ENCODE results near the gene THRB. TPM values are rescaled to one million over a fixed set of nuclear protein-coding genes. Genes with fewer than 3 reads are reported as not detected.

The THRB gene
- total RNA-seq, 1 experiment from 2014 or later = 5.8 TPM

DNA sequence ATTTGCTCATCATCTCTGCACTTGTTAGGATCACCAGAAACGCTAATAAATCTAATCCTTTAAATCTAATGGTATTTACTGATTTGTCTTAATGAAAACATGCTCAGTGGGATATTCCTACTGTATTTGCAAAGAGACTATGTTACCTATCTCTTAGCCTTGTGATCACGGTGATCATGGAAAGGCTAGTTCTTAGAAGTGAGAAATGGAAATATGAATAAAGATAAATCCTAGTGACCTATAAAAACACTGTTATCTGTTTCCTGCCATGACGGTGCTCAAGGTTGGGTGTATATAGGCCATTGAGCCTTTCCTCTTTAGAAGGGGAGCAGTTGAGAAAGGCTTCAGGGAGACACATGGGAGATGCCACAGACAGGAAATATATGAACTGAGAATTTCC lies 116.3 kb downstream of the THRB start:
- no peak for ATAC-seq
- no peak overlapping the region for H3K4me3 Mint-ChIP-seq
- no peaks in the 10 kb centered on the region; the same call in 1 of the 2 replicates for H3K27me3 Mint-ChIP-seq (ENCODE audit: low read depth)

DNA sequence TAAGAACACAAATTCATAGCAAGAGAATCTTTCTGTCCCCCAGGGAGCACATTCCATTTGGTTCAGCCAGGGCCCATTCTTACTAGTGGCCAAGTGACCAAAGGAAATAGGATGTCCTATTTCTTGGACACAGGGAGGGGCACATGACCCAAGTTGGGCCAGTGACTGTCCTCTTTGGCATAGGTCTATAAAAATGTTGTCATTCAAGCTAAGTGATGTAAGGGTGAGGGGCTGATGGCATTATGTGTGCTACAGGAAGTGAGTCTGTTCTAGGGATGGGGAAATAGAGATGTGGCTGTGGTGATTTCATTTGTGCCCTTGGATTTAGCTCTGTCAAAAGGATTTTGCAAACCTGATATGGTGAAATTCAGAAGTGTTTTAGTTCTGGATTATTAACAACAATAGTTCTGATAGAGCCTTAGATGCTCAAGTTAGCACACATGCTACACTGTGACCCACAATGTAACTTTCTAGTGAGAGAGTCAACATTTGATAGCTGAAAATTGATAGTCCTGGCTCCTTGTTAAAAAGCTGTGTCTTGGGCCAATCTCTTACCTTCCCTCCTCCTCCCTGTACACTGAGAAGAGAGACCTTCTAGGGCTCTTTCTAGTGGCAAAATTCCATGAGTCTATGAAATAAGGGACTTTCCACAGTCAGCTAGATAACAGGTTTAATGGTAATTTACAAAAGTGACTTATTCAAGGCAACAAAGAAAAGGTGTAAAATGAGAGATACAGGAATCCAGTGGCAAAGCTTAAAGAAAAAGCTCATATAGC lies 117.2 kb downstream of the THRB start:
- Mint-ChIP-seq H3K9me3 (no peaks in the 10 kb centered on the region), H3K4me1 (peaks cover 6% of the 10 kb centered on the region), H3K27me3 (ENCODE audit: low read depth) (no peaks in the 10 kb centered on the region; the same call in 1 of the 2 replicates), H3K27ac (no peak overlapping the region), H3K4me3 (no peak overlapping the region), H3K36me3 (no peaks in the 10 kb centered on the region)
- TF ChIP-seq EMX1 (CRISPR knock-in tag; IDR thresholded peaks at IDR 0.05) = no peak
- no peak for DNase-seq (ENCODE audit: low spot score)
- ATAC-seq = no peak
- CTCF ChIA-PET = no interaction called here
- POLR2A ChIA-PET = no interaction called here

More for the DNA sequence above, 116.3 kb downstream of the THRB start:
- Mint-ChIP-seq H3K9me3 (no peaks in the 10 kb centered on the region), H3K36me3 (no peaks in the 10 kb centered on the region), H3K27ac (no peak overlapping the region), H3K4me1 (peaks cover 3% of the 10 kb centered on the region)
- TF ChIP-seq FOXJ3 (CRISPR knock-in tag; IDR thresholded peaks at IDR 0.05; ENCODE audit: borderline replicate concordance) = no peak
- TF ChIP-seq, protein P1, sequence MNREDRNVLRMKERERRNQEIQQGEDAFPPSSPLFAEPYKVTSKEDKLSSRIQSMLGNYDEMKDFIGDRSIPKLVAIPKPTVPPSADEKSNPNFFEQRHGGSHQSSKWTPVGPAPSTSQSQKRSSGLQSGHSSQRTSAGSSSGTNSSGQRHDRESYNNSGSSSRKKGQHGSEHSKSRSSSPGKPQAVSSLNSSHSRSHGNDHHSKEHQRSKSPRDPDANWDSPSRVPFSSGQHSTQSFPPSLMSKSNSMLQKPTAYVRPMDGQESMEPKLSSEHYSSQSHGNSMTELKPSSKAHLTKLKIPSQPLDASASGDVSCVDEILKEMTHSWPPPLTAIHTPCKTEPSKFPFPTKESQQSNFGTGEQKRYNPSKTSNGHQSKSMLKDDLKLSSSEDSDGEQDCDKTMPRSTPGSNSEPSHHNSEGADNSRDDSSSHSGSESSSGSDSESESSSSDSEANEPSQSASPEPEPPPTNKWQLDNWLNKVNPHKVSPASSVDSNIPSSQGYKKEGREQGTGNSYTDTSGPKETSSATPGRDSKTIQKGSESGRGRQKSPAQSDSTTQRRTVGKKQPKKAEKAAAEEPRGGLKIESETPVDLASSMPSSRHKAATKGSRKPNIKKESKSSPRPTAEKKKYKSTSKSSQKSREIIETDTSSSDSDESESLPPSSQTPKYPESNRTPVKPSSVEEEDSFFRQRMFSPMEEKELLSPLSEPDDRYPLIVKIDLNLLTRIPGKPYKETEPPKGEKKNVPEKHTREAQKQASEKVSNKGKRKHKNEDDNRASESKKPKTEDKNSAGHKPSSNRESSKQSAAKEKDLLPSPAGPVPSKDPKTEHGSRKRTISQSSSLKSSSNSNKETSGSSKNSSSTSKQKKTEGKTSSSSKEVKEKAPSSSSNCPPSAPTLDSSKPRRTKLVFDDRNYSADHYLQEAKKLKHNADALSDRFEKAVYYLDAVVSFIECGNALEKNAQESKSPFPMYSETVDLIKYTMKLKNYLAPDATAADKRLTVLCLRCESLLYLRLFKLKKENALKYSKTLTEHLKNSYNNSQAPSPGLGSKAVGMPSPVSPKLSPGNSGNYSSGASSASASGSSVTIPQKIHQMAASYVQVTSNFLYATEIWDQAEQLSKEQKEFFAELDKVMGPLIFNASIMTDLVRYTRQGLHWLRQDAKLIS (CRISPR knock-in tag; IDR thresholded peaks at IDR 0.05; ENCODE audit: borderline replicate concordance) = no peak
- TF ChIP-seq, protein P2, sequence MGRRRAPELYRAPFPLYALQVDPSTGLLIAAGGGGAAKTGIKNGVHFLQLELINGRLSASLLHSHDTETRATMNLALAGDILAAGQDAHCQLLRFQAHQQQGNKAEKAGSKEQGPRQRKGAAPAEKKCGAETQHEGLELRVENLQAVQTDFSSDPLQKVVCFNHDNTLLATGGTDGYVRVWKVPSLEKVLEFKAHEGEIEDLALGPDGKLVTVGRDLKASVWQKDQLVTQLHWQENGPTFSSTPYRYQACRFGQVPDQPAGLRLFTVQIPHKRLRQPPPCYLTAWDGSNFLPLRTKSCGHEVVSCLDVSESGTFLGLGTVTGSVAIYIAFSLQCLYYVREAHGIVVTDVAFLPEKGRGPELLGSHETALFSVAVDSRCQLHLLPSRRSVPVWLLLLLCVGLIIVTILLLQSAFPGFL (CRISPR knock-in tag; IDR thresholded peaks at IDR 0.05; ENCODE audit: borderline replicate concordance) = no peak
- TF ChIP-seq FOXK1 (CRISPR knock-in tag; IDR thresholded peaks at IDR 0.05) = no peak
- no peak for TF ChIP-seq OVOL2 (CRISPR knock-in tag; IDR thresholded peaks at IDR 0.05; ENCODE audit: borderline replicate concordance)
- TF ChIP-seq, protein P3, sequence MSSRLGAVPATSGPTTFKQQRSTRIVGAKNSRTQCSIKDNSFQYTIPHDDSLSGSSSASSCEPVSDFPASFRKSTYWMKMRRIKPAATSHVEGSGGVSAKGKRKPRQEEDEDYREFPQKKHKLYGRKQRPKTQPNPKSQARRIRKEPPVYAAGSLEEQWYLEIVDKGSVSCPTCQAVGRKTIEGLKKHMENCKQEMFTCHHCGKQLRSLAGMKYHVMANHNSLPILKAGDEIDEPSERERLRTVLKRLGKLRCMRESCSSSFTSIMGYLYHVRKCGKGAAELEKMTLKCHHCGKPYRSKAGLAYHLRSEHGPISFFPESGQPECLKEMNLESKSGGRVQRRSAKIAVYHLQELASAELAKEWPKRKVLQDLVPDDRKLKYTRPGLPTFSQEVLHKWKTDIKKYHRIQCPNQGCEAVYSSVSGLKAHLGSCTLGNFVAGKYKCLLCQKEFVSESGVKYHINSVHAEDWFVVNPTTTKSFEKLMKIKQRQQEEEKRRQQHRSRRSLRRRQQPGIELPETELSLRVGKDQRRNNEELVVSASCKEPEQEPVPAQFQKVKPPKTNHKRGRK (CRISPR knock-in tag; IDR thresholded peaks at IDR 0.05; ENCODE audit: borderline replicate concordance) = no peak
- TF ChIP-seq ZNF138 (CRISPR knock-in tag; conservative IDR thresholded peaks at IDR 0.05) = no peak
- ChIA-PET POLR2A (no interaction called here), CTCF (no interaction called here)
- DNase-seq (ENCODE audit: low spot score) = no peak

DNA sequence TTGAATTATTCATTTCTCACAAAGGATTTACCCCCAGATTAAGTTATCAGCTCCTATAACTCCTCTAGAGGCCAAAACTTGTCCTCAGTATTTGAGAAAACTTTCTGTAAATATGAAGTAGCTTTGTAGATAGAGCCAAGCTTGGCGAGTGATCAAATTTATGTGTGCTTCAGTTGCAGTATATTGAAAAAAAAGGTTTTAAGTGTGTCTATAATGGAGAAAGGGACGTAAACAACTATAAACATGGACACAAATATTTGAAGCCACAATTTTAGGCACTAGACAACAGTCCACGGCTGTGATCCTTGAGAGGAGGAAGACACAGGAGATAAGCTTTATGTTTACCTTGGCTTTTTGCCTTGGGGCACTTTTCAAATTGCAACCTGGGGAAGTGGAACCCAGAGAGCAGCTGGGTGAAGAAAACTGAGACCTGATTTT lies 118.7 kb downstream of the THRB start:
- Mint-ChIP-seq H3K9me3 (no peaks in the 10 kb centered on the region), H3K4me1 (peaks cover 6% of the 10 kb centered on the region), H3K27ac (no peak overlapping the region), H3K27me3 (ENCODE audit: low read depth) (no peaks in the 10 kb centered on the region; the same call in 1 of the 2 replicates), H3K4me3 (no peak overlapping the region), H3K36me3 (no peaks in the 10 kb centered on the region)
- ATAC-seq (no peak), DNase-seq (ENCODE audit: low spot score) (no peak)
- POLR2A ChIA-PET = no interaction called here
- TF ChIP-seq ZNF423 (CRISPR knock-in tag; IDR thresholded peaks at IDR 0.05) (no peak), ZBTB21 (CRISPR knock-in tag; IDR thresholded peaks at IDR 0.05; ENCODE audit: borderline replicate concordance) (no peak), NFATC4 (CRISPR knock-in tag; IDR thresholded peaks at IDR 0.05) (no peak)
- TF ChIP-seq, protein P4, sequence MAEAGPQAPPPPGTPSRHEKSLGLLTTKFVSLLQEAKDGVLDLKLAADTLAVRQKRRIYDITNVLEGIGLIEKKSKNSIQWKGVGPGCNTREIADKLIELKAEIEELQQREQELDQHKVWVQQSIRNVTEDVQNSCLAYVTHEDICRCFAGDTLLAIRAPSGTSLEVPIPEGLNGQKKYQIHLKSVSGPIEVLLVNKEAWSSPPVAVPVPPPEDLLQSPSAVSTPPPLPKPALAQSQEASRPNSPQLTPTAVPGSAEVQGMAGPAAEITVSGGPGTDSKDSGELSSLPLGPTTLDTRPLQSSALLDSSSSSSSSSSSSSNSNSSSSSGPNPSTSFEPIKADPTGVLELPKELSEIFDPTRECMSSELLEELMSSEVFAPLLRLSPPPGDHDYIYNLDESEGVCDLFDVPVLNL (CRISPR knock-in tag; IDR thresholded peaks at IDR 0.05; ENCODE audit: borderline replicate concordance, low read depth) = no peak
- TF ChIP-seq, protein P5, sequence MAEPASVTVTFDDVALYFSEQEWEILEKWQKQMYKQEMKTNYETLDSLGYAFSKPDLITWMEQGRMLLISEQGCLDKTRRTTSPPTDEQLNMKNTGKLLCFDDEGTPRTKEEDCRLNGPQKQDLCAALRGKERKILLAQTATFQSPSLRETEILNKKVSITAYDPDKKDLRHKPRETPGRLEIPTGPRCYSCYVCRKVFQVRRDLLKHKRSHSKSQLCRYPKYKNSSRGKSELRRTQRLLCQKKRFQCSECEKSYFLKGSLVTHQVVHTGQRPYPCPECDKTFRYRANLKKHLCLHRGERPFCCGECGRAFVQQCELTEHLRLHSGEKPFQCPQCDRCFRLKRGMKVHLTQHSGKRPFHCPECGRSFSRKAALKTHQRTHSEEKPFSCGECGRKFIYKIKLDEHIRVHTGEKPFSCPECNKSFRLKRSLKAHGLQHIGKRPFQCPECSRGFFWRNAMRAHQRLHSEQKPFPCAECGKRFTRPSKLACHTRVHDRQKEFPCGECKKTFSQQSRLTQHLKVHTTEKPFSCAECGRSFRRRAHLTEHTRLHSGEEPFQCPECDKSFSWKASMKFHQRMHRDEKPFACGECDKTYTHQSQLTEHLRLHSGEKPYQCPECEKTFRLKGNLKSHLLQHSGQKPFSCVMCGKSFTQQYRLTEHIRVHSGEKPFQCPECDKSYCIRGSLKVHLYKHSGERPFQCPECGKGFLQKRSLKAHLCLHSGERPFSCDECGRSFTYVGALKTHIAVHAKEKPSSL (CRISPR knock-in tag; conservative IDR thresholded peaks at IDR 0.05) = no peak
- TF ChIP-seq, protein P6, sequence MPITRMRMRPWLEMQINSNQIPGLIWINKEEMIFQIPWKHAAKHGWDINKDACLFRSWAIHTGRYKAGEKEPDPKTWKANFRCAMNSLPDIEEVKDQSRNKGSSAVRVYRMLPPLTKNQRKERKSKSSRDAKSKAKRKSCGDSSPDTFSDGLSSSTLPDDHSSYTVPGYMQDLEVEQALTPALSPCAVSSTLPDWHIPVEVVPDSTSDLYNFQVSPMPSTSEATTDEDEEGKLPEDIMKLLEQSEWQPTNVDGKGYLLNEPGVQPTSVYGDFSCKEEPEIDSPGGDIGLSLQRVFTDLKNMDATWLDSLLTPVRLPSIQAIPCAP (CRISPR knock-in tag; IDR thresholded peaks at IDR 0.05) = no peak
- TF ChIP-seq, protein P7, sequence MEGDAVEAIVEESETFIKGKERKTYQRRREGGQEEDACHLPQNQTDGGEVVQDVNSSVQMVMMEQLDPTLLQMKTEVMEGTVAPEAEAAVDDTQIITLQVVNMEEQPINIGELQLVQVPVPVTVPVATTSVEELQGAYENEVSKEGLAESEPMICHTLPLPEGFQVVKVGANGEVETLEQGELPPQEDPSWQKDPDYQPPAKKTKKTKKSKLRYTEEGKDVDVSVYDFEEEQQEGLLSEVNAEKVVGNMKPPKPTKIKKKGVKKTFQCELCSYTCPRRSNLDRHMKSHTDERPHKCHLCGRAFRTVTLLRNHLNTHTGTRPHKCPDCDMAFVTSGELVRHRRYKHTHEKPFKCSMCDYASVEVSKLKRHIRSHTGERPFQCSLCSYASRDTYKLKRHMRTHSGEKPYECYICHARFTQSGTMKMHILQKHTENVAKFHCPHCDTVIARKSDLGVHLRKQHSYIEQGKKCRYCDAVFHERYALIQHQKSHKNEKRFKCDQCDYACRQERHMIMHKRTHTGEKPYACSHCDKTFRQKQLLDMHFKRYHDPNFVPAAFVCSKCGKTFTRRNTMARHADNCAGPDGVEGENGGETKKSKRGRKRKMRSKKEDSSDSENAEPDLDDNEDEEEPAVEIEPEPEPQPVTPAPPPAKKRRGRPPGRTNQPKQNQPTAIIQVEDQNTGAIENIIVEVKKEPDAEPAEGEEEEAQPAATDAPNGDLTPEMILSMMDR (IDR thresholded peaks at IDR 0.05) = no peak
- CTCF ChIA-PET = interaction anchor here (1.3 kb wide), 1 partner anchor 116 kb away, joined by 3 read pairs; no protein-coding TSS in a partner anchor
